Panc1 (cell line): ENCODE results near the gene KRTAP2-3. TPM values are rescaled to one million over a fixed set of nuclear protein-coding genes. Genes with fewer than 3 reads are reported as not detected.
"Not testable (repeated sequence)": the region's sequence is repeated elsewhere in the genome, so short reads cannot be mapped to it uniquely, and the experiment has no call there.

ENCODE experiments used
- ATAC-seq: fragments of 200-7000 bp; cut with Tn5 transposase; 2 replicates; pipeline ENCODE4 v1.9.1; 2020; ENCODE audit warnings: mild to moderate bottlenecking, moderate library complexity
- BruUV-seq: library from RNA; stranded (reverse); fragments of 400-500 nt; replicated peaks from 2 replicates; lab custom pipeline; 2021; lab: Mats Ljungman, UMichigan
- CTCF ChIA-PET: fragments of 300-600 bp; sonication (Branson Sonifier 250); formaldehyde crosslinking; loops from one replicate; lab custom pipeline; 2022; ENCODE audit warnings: antibody characterized with exemption; lab: Charles Lee
- POLR2A ChIA-PET: fragments of 300-600 bp; sonication (Branson Sonifier 250); formaldehyde crosslinking; loops from one replicate; lab custom pipeline; 2022; ENCODE audit warnings: antibody characterized with exemption; lab: Charles Lee
- DNase-seq: peaks from one replicate; pipeline ENCODE4 v3.0.0-alpha.2; 2010; ENCODE audit warnings: low read depth, low spot score
- H3K27ac ChIP-seq: 2 replicates; pipeline ENCODE4 v1.5.1; 2011; ENCODE audit warnings: mild to moderate bottlenecking, low read length, inconsistent platforms
- H3K27me3 ChIP-seq: fragments of 200-500 bp; sonication (Bioruptor generic); 2 replicates; pipeline ENCODE4 v1.6.0; 2014; ENCODE audit warnings: low read length, inconsistent platforms; ENCODE audit not compliant: control insufficient read depth, insufficient read depth
- H3K36me3 ChIP-seq: fragments of 200-500 bp; sonication (Bioruptor generic); 2 replicates; pipeline ENCODE4 v1.5.1; 2014; ENCODE audit warnings: inconsistent platforms, mild to moderate bottlenecking, low read length, moderate library complexity; ENCODE audit not compliant: control insufficient read depth, insufficient read depth
- H3K4me1 ChIP-seq: 2 replicates; pipeline ENCODE4 v1.5.1; 2011; ENCODE audit warnings: inconsistent platforms, mild to moderate bottlenecking, low read length, moderate library complexity; ENCODE audit not compliant: control insufficient read depth, insufficient read depth
- H3K4me3 ChIP-seq, 2 experiments: 2 replicates each; pipeline ENCODE4 v1.5.1; 2011 to 2012; ENCODE audit warnings: low read depth in 2 of 2, low read length in 2 of 2, mild to moderate bottlenecking in 2 of 2, inconsistent platforms in 1 of 2, moderate library complexity in 1 of 2
- H3K9me3 ChIP-seq: fragments of 200-500 bp; sonication (Bioruptor generic); 2 replicates; pipeline ENCODE4 v1.5.1; 2014; ENCODE audit warnings: low read depth, mild to moderate bottlenecking, inconsistent platforms, low read length, moderate library complexity; ENCODE audit not compliant: control insufficient read depth, insufficient read depth
- CTCF ChIP-seq: fragments of 450-650 bp; IDR thresholded peaks from 2 replicates; pipeline ENCODE4 v1.5.1; 2017; ENCODE audit warnings: mild to moderate bottlenecking
- POLR2AphosphoS5 ChIP-seq: IDR thresholded peaks from 2 replicates; pipeline ENCODE4 v1.6.1; 2012; ENCODE audit warnings: mild to moderate bottlenecking, low read depth, low read length, moderate library complexity
- REST ChIP-seq, 2 experiments: IDR thresholded peaks; 2 replicates each; pipeline ENCODE4 v1.6.1; 2011 to 2012; ENCODE audit warnings: low read depth in 2 of 2, control low read depth in 1 of 2, low read length in 1 of 2, mild to moderate bottlenecking in 1 of 2, moderate library complexity in 1 of 2; ENCODE audit not compliant: insufficient read depth in 1 of 2
- SIN3A ChIP-seq: IDR thresholded peaks from 2 replicates; pipeline ENCODE4 v1.6.1; 2012; ENCODE audit warnings: low read depth, mild to moderate bottlenecking, low read length, moderate library complexity, borderline replicate concordance; ENCODE audit not compliant: insufficient read depth
- TCF7L2 ChIP-seq: IDR thresholded peaks from 2 replicates; pipeline ENCODE4 v1.6.1; 2011; ENCODE audit warnings: mild to moderate bottlenecking, low read depth, low read length, inconsistent platforms
- in situ Hi-C: cut with HindIII; loops from 2 replicates; pipeline ENCODE4 v1.10.0; 2016; ENCODE audit warnings: low sequenced_read_pairs, low pct_unique_long_range_greater_than_20kb
- intact Hi-C: fragments of 100-400 bp; cut with micrococcal nuclease; formaldehyde crosslinking; loops from one replicate; pipeline ENCODE4 v1.10.0; 2022; ENCODE audit not compliant: unreplicated experiment
- total RNA-seq: library from RNA; stranded (reverse); gene quantifications from one replicate; pipeline ENCODE4 v1.2.1, GENCODE V29; 2021; ENCODE audit not compliant: unreplicated experiment

Gene KRTAP2-3
- total RNA-seq, 1 experiment from 2014 or later, result not detected

- POLR2A ChIA-PET, result no interaction called here
- ATAC-seq, result no peak
- in situ Hi-C loops (no loop called here), intact Hi-C loops (no loop called here)
- H3K4me3 ChIP-seq, result no peak overlapping the region
- no peaks in the 10 kb centered on the region for H3K27me3 ChIP-seq
- CTCF ChIA-PET, result no interaction called here
- BruUV-seq, result no TSS peak
- H3K36me3 ChIP-seq, result no peaks in the 10 kb centered on the region
- H3K9me3 ChIP-seq, result no peaks in the 10 kb centered on the region
- no peak for DNase-seq
- H3K4me1 ChIP-seq, result no peaks in the 10 kb centered on the region
- no peak overlapping the region for H3K27ac ChIP-seq
- TF ChIP-seq TCF7L2, result no peak
- no peak for TF ChIP-seq CTCF
- no peak for TF ChIP-seq SIN3A
Observed at GRCh38 chr17:41069031-41069430, 9.1 kb upstream of the KRTAP2-3 start.

GRCh38 chr17:41067281-41067680, 7.4 kb upstream of the KRTAP2-3 start:
- no peak overlapping the region for H3K4me3 ChIP-seq
- ChIA-PET POLR2A (no interaction called here), CTCF (no interaction called here)
- in situ Hi-C loops, result no loop called here
- no peaks in the 10 kb centered on the region for H3K4me1 ChIP-seq
- intact Hi-C loops, result no loop called here
- TF ChIP-seq POLR2AphosphoS5 (no peak), TCF7L2 (no peak)
- no peaks in the 10 kb centered on the region for H3K36me3 ChIP-seq
- no peak for ATAC-seq
- BruUV-seq, result no TSS peak
- DNase-seq, result no peak
- no peak overlapping the region for H3K27ac ChIP-seq
- no peaks in the 10 kb centered on the region for H3K9me3 ChIP-seq
- no peaks in the 10 kb centered on the region for H3K27me3 ChIP-seq

- intact Hi-C loops, result no loop called here
- no peak for ATAC-seq
- POLR2A ChIA-PET, result no interaction called here
- Histone ChIP-seq H3K27ac (no peak within 1 kb of the TSS), H3K4me3 (no peak within 1 kb of the TSS), H3K4me1 (no peaks in the 10 kb centered on the region), H3K27me3 (no peaks in the 10 kb centered on the region), H3K9me3 (no peaks in the 10 kb centered on the region), H3K36me3 (no peaks in the 10 kb centered on the region)
- DNase-seq, result no peak
- CTCF ChIA-PET, result no interaction called here
- BruUV-seq, result no TSS peak
- no peak for TF ChIP-seq CTCF
- TF ChIP-seq REST (IDR thresholded peaks at IDR 0.05; ENCODE audit: insufficient read depth in 1 of 2, low read depth in 2 of 2, low read length in 1 of 2), result no peak
- no peak for TF ChIP-seq SIN3A
- no peak for TF ChIP-seq POLR2AphosphoS5
- TF ChIP-seq TCF7L2, result no peak
- in situ Hi-C loops, result no loop called here
Observed at GRCh38 chr17:41065829-41066624, 6.1 kb upstream of the KRTAP2-3 start, which contains the start of gene KRTAP2-4. KRTAP2-4 (minus strand) TSS chr17:41065879; CDS start chr17:41065845, 34 bp downstream.

- POLR2A ChIA-PET, H3K36me3 ChIP-seq, H3K9me3 ChIP-seq, H3K4me3 ChIP-seq, H3K27ac ChIP-seq, H3K4me1 ChIP-seq, H3K27me3 ChIP-seq, ATAC-seq, intact Hi-C loops, BruUV-seq, in situ Hi-C loops, DNase-seq: not testable (repeated sequence)
- CTCF ChIA-PET, result interaction anchor here (0.7 kb wide), 1 partner anchor 8 kb away, joined by 3 read pairs; no protein-coding TSS in a partner anchor
Observed at GRCh38 chr17:41065016-41065689, 5.2 kb upstream of the KRTAP2-3 start.
